Activated T-helper 2 cell treated with anti-CD3 and anti-CD28 coated beads, Interferon-gamma antibody, Interleukin-2, Interleukin-4, amounts not matched to agents 10 μg/mL and 5 μg/mL and 100 μg/mL, durations not matched to agents 14 hours and 24 hours and 36 hours (primary cell): ENCODE data around the gene LRRC37A2. TPM values are rescaled to one million over a fixed set of nuclear protein-coding genes. Genes with fewer than 3 reads are reported as not detected.
A peak's percentile ranks its signal among the peaks of the same experiment; 100 is the strongest.
"Not testable (repeated sequence)": the region's sequence is repeated elsewhere in the genome, so short reads cannot be mapped to it uniquely, and the experiment has no call there.

Source experiments
- DNase-seq: peaks from one replicate; pipeline ENCODE4 v3.0.0; 2021; ENCODE audit warnings: low spot score
- H3K27ac Mint-ChIP-seq: one replicate; pipeline ENCODE4 v1.8.0; 2021; ENCODE audit warnings: mixed read lengths
- H3K27me3 Mint-ChIP-seq: one replicate; pipeline ENCODE4 v1.8.0; 2021; ENCODE audit warnings: low read depth, mixed read lengths
- H3K36me3 Mint-ChIP-seq: one replicate; pipeline ENCODE4 v1.8.0; 2021; ENCODE audit warnings: low read depth, mixed read lengths
- H3K4me1 Mint-ChIP-seq: one replicate; pipeline ENCODE4 v1.8.0; 2021; ENCODE audit warnings: low read depth, mixed read lengths
- H3K4me3 Mint-ChIP-seq: one replicate; pipeline ENCODE4 v1.8.0; 2021; ENCODE audit warnings: low read depth, mild to moderate bottlenecking, moderate library complexity, mixed read lengths
- H3K9me3 Mint-ChIP-seq: one replicate; pipeline ENCODE4 v1.8.0; 2021; ENCODE audit warnings: mixed read lengths
- intact Hi-C: fragments of 100-400 bp; cut with micrococcal nuclease; formaldehyde crosslinking; loops from one replicate; pipeline ENCODE4 v1.15.1; 2023
- total RNA-seq: library from RNA; stranded (reverse); gene quantifications from 2 replicates; pipeline ENCODE4 v1.2.3, GENCODE V29; 2022

LRRC37A2 gene
- total RNA-seq, 1 donor from 2014 or later: 8.9 TPM

DNA sequence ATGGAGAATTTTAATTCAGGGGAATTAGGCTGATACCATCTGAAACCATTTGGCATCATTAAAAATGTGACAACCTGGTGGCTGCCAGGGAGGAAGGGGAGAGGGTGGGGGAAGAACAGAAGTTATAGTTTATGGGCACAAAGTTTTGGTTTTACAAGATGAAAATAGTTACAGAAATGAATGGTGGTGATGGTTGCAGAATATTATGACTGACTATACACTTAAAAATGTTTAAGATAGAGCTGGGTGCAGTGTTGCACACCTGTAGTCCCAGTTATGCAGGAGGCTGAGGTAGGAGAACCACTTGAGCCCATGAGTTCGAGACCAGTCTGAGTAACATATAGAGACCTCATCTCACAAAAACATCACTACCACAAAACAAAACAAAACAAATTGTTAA, 54.7 kb downstream of the LRRC37A2 start:
- H3K27me3 Mint-ChIP-seq, H3K4me1 Mint-ChIP-seq, H3K4me3 Mint-ChIP-seq, DNase-seq, intact Hi-C loops, H3K36me3 Mint-ChIP-seq, H3K9me3 Mint-ChIP-seq, H3K27ac Mint-ChIP-seq: not testable (repeated sequence)

DNA sequence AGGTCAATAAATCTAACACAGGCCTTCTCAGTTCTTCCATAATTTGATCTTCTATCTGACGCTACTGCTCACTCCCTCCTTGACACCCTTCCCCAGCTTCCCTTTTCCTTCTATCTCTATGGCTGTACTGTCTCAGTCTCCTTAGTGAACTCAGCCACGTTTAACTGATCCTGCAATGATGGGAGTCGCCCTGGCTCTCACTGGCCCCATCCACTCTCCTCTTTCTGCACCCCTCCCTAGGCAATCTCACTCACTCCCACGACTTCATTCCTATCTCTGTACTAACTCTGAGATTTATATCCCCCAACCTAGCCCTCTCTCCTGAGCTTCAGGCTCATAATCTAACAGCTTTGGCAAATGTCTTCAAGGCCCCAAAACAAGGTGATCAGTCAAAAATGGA, 59.5 kb downstream of the LRRC37A2 start:
- H3K27ac Mint-ChIP-seq, DNase-seq, H3K9me3 Mint-ChIP-seq, H3K4me1 Mint-ChIP-seq, H3K36me3 Mint-ChIP-seq, intact Hi-C loops, H3K27me3 Mint-ChIP-seq, H3K4me3 Mint-ChIP-seq: not testable (repeated sequence)

DNA sequence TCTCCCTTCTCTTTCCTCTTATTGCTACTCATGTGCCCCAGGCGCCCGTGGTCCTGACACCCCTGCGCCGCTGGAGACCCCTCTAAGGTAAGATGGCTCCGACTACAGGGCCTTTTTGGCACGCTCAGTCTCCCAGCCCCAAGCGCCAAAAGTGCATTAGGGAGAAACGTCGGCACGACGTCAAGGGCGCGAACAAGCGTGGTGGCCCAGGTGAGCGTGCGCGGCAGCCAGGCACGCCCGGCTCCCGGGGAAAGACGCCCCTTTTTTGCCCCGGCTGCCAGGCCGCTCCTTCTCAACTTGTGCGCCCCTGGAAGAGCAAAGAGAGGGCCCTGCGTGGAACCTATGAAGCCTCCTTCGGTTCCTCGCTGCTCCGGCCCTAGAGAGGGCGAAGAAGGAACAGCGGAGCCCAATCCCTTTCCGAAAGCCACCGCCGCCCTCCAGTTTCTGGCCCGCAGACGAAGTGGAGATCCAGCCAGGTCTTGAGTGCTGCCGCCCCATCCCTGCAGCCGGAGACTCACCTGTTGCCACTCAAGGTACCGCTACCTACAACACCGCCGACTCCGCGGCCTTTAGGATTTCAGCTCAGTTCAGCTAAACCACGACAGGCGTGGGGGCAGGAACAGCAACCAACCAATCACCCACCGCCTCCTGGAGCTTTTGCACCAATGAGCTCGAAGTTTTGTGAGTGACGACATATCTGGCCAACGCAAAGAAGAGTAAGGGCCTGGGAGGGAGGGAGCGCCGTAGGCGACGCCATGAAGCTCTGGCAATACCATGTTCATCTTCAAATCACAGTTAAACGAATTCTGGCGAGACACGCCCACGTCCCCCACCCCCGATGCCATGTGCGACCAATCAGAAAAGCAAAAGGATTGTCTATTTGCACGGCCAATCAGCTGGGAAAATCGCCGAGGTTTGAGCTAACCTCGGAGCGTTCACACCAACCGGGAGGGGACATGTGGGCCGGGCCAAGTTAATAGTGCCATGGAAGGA, 67.1 kb downstream of the LRRC37A2 start, which contains the start of gene ARL17A:
Gene ARL17A, minus strand, starts transcription at position 609 of the 993 bp plus-strand sequence. CDS start 3,369 bp downstream, outside the sequence.
- H3K27ac Mint-ChIP-seq, intact Hi-C loops: not testable (repeated sequence)

DNA sequence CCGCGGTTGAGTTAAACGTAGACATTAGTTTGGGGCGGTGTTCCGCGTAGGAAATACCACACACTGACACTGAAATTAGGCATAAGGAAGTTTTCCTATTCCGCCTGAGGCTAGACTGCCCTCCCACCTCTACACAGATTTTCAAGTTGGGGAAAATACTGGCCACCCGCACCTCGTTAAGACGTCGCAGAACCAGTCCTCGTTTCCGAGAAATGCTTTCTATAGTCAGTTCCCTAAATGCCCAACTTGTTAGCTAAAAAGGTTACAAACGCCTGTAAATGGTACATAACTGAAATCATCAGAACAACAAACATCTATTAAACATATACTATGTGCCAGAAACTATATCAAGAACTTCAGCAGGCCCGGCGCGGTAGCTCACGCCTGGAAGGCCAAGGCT, 67.8 kb downstream of the LRRC37A2 start:
- H3K4me1 Mint-ChIP-seq, intact Hi-C loops, DNase-seq, H3K27me3 Mint-ChIP-seq, H3K27ac Mint-ChIP-seq, H3K36me3 Mint-ChIP-seq, H3K9me3 Mint-ChIP-seq, H3K4me3 Mint-ChIP-seq: not testable (repeated sequence)

More for the DNA sequence above, 67.1 kb downstream of the LRRC37A2 start, which contains the start of gene ARL17A:
- not testable (repeated sequence) for H3K27me3 Mint-ChIP-seq, H3K4me1 Mint-ChIP-seq, H3K4me3 Mint-ChIP-seq, H3K9me3 Mint-ChIP-seq, H3K36me3 Mint-ChIP-seq
- DNase-seq: peak; percentile 80

DNA sequence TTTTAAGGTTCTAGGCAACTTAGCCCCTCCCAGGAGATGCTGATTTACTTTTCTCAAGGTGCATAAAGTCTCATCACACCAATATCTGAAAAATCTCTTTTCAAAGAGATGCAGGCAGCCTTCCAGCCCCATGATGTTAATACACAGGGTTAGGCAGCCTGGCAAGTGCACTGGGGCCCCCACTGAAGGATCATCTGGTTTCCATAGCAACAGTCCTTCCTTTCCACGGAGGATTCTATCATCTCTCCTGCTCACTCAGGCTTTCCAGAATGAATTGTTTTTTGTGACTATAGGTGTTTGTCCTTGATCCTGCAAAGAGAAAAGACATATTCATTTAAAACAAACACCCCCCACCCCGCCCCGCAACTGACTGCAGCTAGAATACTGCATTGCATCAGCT, 73.2 kb downstream of the LRRC37A2 start:
- H3K9me3 Mint-ChIP-seq, H3K4me1 Mint-ChIP-seq, H3K27me3 Mint-ChIP-seq, intact Hi-C loops, DNase-seq, H3K27ac Mint-ChIP-seq, H3K36me3 Mint-ChIP-seq, H3K4me3 Mint-ChIP-seq: not testable (repeated sequence)

DNA sequence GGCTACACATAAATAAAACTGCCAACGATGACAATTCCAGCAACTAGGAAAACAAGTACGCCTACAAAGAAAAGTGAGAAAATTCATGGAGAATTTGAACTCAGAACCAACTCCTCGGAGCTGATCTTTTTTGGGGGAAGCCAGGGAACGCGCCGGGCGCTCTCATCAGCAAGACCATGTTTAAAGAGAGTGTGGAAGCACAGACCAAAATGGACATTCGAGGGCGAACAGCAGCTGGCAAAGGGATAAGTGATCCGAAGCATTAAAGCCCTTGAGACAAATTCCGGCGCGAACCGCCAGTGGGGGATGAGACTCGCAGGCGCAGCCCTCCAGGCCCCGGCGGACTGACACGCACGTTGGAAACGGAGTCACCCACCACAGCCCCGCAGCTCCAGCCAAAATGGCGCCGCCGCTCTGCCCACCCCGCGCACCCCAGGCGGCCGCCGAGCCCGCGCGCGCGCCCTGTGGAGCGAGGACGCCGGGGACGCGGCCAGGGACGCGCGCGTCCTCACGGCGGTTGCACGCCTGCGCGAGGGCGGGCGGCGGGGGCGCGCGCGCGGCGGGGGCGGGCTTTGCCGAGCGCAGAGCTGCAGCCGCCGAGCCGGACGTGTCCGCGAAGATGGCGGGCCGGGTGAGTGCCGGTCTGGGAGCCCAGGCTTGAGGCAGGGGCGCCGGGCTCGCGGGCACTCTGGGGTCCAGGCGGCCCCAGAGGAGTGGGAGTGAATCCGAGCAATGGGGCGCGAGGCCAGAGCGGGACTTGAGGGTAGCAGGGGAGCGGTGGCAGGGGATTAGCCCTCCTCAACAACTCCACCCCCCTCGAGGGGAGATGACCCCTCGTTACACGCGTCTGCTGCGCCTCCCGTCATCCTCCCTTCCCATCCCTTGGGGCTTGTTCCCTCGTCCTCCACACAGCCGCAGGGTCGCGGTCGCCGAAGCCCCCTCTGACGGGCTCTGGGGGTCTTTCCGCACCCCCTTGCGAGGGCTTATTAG, 78.2 kb downstream of the LRRC37A2 start, which contains the start of gene NSF:
Gene NSF, plus strand, starts transcription at position 513 of the 990 bp plus-strand sequence. Its CDS starts 107 bp downstream, at position 620.
- H3K36me3 Mint-ChIP-seq, intact Hi-C loops, H3K27ac Mint-ChIP-seq, H3K9me3 Mint-ChIP-seq, DNase-seq, H3K27me3 Mint-ChIP-seq, H3K4me1 Mint-ChIP-seq, H3K4me3 Mint-ChIP-seq: not testable (repeated sequence)

DNA sequence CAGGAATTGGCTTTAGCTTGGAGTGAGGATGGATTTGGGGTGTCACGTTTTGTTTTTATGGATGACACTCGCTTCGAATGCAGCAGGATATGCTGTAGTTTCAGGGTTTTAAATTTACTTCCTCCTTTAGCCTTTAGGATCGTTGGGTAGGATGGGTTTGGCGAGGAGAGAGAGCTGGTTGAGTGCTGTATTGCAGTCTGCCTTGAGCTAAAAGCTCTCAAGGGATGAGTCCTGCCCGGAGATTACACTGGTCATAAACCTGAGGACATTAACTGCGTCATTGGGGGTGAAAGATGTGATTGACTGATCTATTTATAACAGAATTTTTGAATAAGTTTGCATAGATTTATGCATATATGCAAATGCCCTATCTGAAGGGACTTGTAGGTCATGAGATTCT, 79.1 kb downstream of the LRRC37A2 start:
- H3K27ac Mint-ChIP-seq, H3K27me3 Mint-ChIP-seq, H3K9me3 Mint-ChIP-seq, intact Hi-C loops, H3K4me1 Mint-ChIP-seq, H3K36me3 Mint-ChIP-seq, H3K4me3 Mint-ChIP-seq, DNase-seq: not testable (repeated sequence)

DNA sequence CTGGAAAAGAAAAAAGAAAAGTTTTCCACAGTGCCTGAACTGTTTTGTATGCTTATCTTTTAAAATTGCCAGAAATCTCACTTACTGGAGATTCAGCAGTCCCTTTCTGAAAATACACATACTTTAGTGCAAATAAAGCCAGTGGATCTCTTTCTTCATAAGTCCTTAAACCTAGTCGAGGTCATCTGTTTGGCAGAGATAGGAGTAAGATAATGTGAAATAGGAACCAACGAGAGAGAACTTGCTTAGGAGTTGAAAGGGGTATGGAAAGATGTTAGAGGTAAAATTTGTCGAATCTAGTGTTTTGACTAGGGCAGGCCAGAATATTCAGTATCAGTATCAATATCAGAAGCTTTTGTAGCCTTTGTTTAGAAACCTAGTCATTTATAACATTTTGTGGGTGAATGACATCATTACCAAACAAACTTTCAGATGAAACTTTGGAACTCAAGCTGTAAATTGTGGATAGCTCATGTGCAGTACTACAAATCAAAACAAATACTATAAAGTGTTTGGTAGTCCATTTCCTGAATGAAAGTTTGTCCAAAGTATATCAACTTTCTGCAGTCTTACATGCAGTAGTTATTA, 86.2 kb downstream of the LRRC37A2 start:
- H3K9me3 Mint-ChIP-seq, DNase-seq, H3K27ac Mint-ChIP-seq, H3K36me3 Mint-ChIP-seq, H3K27me3 Mint-ChIP-seq, H3K4me3 Mint-ChIP-seq, H3K4me1 Mint-ChIP-seq, intact Hi-C loops: not testable (repeated sequence)

DNA sequence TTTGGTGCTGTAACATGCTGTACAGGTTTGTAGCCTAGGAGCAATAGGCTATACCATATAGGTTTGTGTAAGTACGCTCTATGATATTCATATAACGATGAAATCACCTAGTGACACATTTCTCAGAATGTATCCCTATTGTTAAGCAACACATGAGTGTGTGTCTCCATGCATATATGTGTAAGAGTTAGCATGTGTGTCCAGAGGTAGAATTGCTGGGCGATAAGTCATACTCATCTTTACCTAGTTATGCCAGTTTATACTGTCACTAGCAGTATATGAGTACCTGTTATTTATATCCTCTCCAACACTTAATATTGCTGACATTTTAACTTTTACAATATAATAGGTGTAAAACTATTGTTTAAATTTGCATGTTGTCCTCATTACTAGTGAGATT, 88.5 kb downstream of the LRRC37A2 start:
- H3K27me3 Mint-ChIP-seq, H3K27ac Mint-ChIP-seq, H3K9me3 Mint-ChIP-seq, H3K4me3 Mint-ChIP-seq, H3K36me3 Mint-ChIP-seq, H3K4me1 Mint-ChIP-seq, intact Hi-C loops, DNase-seq: not testable (repeated sequence)

DNA sequence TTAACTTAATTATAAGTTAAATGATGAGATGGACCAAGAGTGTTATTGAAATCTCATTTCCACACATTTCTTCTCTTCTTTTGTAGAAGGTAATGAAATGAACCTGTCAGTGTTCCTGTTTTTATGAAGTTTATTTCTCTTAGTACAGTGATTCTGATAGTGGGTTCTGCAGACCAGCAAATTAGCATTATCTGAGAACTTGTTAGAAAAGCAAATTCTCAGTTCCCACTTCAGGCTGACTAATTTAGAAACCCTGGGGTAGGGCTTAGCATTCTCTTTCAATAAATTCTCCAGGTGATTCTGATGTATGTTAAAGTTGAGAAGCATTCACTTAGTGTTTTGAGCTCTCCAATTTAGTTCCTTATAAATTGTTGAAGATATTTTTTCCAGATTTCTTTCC, 90.9 kb downstream of the LRRC37A2 start:
- intact Hi-C loops, H3K36me3 Mint-ChIP-seq, H3K4me1 Mint-ChIP-seq, H3K4me3 Mint-ChIP-seq, H3K27ac Mint-ChIP-seq, H3K27me3 Mint-ChIP-seq, DNase-seq, H3K9me3 Mint-ChIP-seq: not testable (repeated sequence)
